HCT116 (cell line): ENCODE results near the gene PDE4D. TPM values are rescaled to one million over a fixed set of nuclear protein-coding genes. Genes with fewer than 3 reads are reported as not detected.

Source experiments
- ATAC-seq: fragments of 200-7000 bp; cut with Tn5 transposase; 2 replicates; pipeline ENCODE4 v1.9.1; 2020; ENCODE audit warnings: mild to moderate bottlenecking, moderate library complexity
- BruUV-seq: library from RNA; stranded (reverse); fragments of 400-500 nt; replicated peaks from 2 replicates; lab custom pipeline; 2021; lab: Mats Ljungman, UMichigan
- CTCF ChIA-PET: fragments of 300-600 bp; sonication (Branson Sonifier 250); formaldehyde crosslinking; loops from one replicate; lab custom pipeline; 2021; ENCODE audit warnings: antibody characterized with exemption; lab: Charles Lee
- POLR2A ChIA-PET: fragments of 300-600, 350-600 bp; sonication (Branson Sonifier 250); formaldehyde crosslinking; loops from one replicate; lab custom pipeline; 2021; ENCODE audit warnings: antibody characterized with exemption; lab: Charles Lee
- RAD21 ChIA-PET, 2 experiments: fragments of 300-600 bp; sonication (Branson Sonifier 250); formaldehyde crosslinking; loops; one replicate each; lab custom pipeline; 2023; ENCODE audit warnings: low total read pairs in 2 of 2; ENCODE audit not compliant: uncharacterized antibody in 2 of 2, unreplicated experiment in 2 of 2, low non-redundant PET in 1 of 2; lab: Charles Lee
- DNase-seq: peaks from one replicate; pipeline ENCODE4 v3.0.0-alpha.2; 2010; ENCODE audit warnings: low read depth, low spot score
- H2AFZ ChIP-seq: fragments of 200-600 bp; shearing (Covaris generic), sonication (generic); 2 replicates; pipeline ENCODE4 v1.6.1; 2017; ENCODE audit warnings: low read depth, mixed run types, mixed read lengths, antibody characterized with exemption, low read length; ENCODE audit not compliant: poor library complexity, severe bottlenecking
- H3K27ac ChIP-seq: 2 replicates; pipeline ENCODE4 v1.5.1; 2012; ENCODE audit warnings: low read depth, low read length
- H3K27me3 ChIP-seq: fragments of 200-600 bp; sonication (generic); 2 replicates; pipeline ENCODE4 v1.6.1; 2016; ENCODE audit warnings: mixed run types, low read length, mixed read lengths; ENCODE audit not compliant: insufficient read depth
- H3K36me3 ChIP-seq, 2 experiments: fragments of 200-500 bp in 1 of 2; fragments of 200-600 bp in 1 of 2; sonication (Bioruptor generic) in 1 of 2; sonication (generic) in 1 of 2; 2 replicates each; pipeline versions ENCODE4 v1.5.1 to v1.6.1; 2014 to 2016; ENCODE audit warnings: low read length in 2 of 2, inconsistent platforms in 1 of 2, mixed read lengths in 1 of 2, mixed run types in 1 of 2; ENCODE audit not compliant: insufficient read depth in 2 of 2, control insufficient read depth in 1 of 2
- H3K4me1 ChIP-seq, 2 experiments: fragments of 200-600 bp in 1 of 2; sonication (generic) in 1 of 2; 2 replicates each; pipeline versions ENCODE4 v1.5.1 to v1.6.1; 2012 to 2017; ENCODE audit warnings: low read length in 2 of 2, inconsistent platforms in 1 of 2, mild to moderate bottlenecking in 1 of 2, mixed read lengths in 1 of 2, mixed run types in 1 of 2, moderate library complexity in 1 of 2; ENCODE audit not compliant: insufficient read depth in 2 of 2, control insufficient read depth in 1 of 2
- H3K4me2 ChIP-seq: fragments of 200-600 bp; sonication (generic); 2 replicates; pipeline ENCODE4 v1.6.1; 2017; ENCODE audit warnings: mixed run types, low read length, mixed read lengths
- H3K4me3 ChIP-seq, 2 experiments: fragments of 200-600 bp in 1 of 2; sonication (generic) in 1 of 2; replicated peaks in 1 of 2; 2 replicates each; pipeline ENCODE4 v1.5.1; 2011 to 2016; ENCODE audit warnings: low read length in 2 of 2, control low read depth in 1 of 2, low read depth in 1 of 2, mild to moderate bottlenecking in 1 of 2, mixed read lengths in 1 of 2, mixed run types in 1 of 2
- H3K79me2 ChIP-seq: fragments of 200-600 bp; sonication (generic); 2 replicates; pipeline ENCODE4 v1.6.1; 2017; ENCODE audit warnings: mild to moderate bottlenecking, mixed run types, low read length, moderate library complexity, mixed read lengths; ENCODE audit not compliant: insufficient read depth
- H3K9ac ChIP-seq: fragments of 200-600 bp; sonication (generic); 2 replicates; pipeline ENCODE4 v1.6.1; 2016; ENCODE audit warnings: low read length, mixed read lengths
- H3K9me2 ChIP-seq: fragments of 200-600 bp; sonication (generic), shearing (Covaris generic); 2 replicates; pipeline ENCODE4 v1.6.1; 2017; ENCODE audit warnings: mixed run types, mild to moderate bottlenecking, moderate library complexity; ENCODE audit not compliant: insufficient read depth
- H3K9me3 ChIP-seq, 2 experiments: fragments of 200-500 bp in 1 of 2; fragments of 200-600 bp in 1 of 2; sonication (Bioruptor generic) in 1 of 2; sonication (generic) in 1 of 2; 2 replicates each; pipeline ENCODE4 v1.6.1; 2014 to 2017; ENCODE audit warnings: low read length in 2 of 2, mixed read lengths in 2 of 2, inconsistent platforms in 1 of 2, low read depth in 1 of 2, mild to moderate bottlenecking in 1 of 2, mixed run types in 1 of 2, moderate library complexity in 1 of 2; ENCODE audit not compliant: control insufficient read depth in 1 of 2, insufficient read depth in 1 of 2
- H4K20me1 ChIP-seq: fragments of 200-600 bp; sonication (generic), shearing (Covaris generic); 2 replicates; pipeline ENCODE4 v1.6.1; 2017; ENCODE audit warnings: mixed run types, mild to moderate bottlenecking, moderate library complexity; ENCODE audit not compliant: insufficient read depth
- CBX3 ChIP-seq: IDR thresholded peaks from 2 replicates; pipeline ENCODE4 v1.6.1; 2012; ENCODE audit warnings: low read depth
- CEBPB ChIP-seq: IDR thresholded peaks from 2 replicates; pipeline ENCODE4 v1.6.1; 2012; ENCODE audit warnings: low read depth
- EGR1 ChIP-seq: IDR thresholded peaks from 2 replicates; pipeline ENCODE4 v1.6.1; 2012; ENCODE audit warnings: low read depth
- ELF1 ChIP-seq: IDR thresholded peaks from 2 replicates; pipeline ENCODE4 v1.6.1; 2012; ENCODE audit warnings: low read depth, borderline replicate concordance
- EZH2 ChIP-seq: fragments of 200-600 bp; sonication (generic); IDR thresholded peaks from 2 replicates; pipeline ENCODE4 v1.6.1; 2017; ENCODE audit warnings: antibody characterized with exemption, mixed run types
- FOSL1 ChIP-seq: IDR thresholded peaks from 2 replicates; pipeline ENCODE4 v1.6.1; 2012; ENCODE audit warnings: low read depth
- JUND ChIP-seq: IDR thresholded peaks from 2 replicates; pipeline ENCODE4 v1.6.1; 2012
- POLR2A ChIP-seq: IDR thresholded peaks from 2 replicates; pipeline ENCODE4 v1.7.0; 2011; ENCODE audit warnings: borderline replicate concordance; ENCODE audit not compliant: insufficient read depth, insufficient read length; ENCODE audit errors: extremely low read depth
- POLR2AphosphoS5 ChIP-seq: IDR thresholded peaks from 2 replicates; pipeline ENCODE4 v1.6.1; 2011; ENCODE audit warnings: mild to moderate bottlenecking, low read depth, low read length, moderate library complexity
- RAD21 ChIP-seq: IDR thresholded peaks from 2 replicates; pipeline ENCODE4 v1.6.1; 2012; ENCODE audit warnings: low read depth, mild to moderate bottlenecking
- SIN3A ChIP-seq: IDR thresholded peaks from 2 replicates; pipeline ENCODE4 v1.6.1; 2012; ENCODE audit warnings: low read depth
- SRF ChIP-seq: IDR thresholded peaks from 2 replicates; pipeline ENCODE4 v1.6.1; 2012; ENCODE audit warnings: low read depth
- TCF7L2 ChIP-seq: IDR thresholded peaks from 2 replicates; pipeline ENCODE4 v1.7.0; 2011; ENCODE audit warnings: borderline replicate concordance, inconsistent platforms; ENCODE audit not compliant: insufficient read depth, insufficient read length; ENCODE audit errors: extremely low read depth
- YY1 ChIP-seq: IDR thresholded peaks from 2 replicates; pipeline ENCODE4 v1.6.1; 2011; ENCODE audit warnings: low read length, low read depth, moderate library complexity, mild to moderate bottlenecking; ENCODE audit not compliant: insufficient replicate concordance; ENCODE audit errors: extremely low read depth
- ZFX ChIP-seq: fragments of 450-650 bp; IDR thresholded peaks from 2 replicates; pipeline ENCODE4 v1.6.1; 2017
- ZNF274 ChIP-seq: fragments of 200-500 bp; sonication (Bioruptor generic); IDR thresholded peaks from 2 replicates; pipeline ENCODE4 v1.6.1; 2014; ENCODE audit warnings: mild to moderate bottlenecking, low read depth, low read length, inconsistent platforms
- intact Hi-C: fragments of 100-400 bp; cut with micrococcal nuclease; formaldehyde crosslinking; loops from 2 replicates; pipeline ENCODE4 v1.10.0; 2022
- total RNA-seq: library from RNA; stranded (reverse); gene quantifications from one replicate; pipeline ENCODE4 v1.2.1, GENCODE V29; 2021; ENCODE audit not compliant: unreplicated experiment

PDE4D gene
- total RNA-seq, 1 experiment from 2014 or later: 1.1 TPM

DNA sequence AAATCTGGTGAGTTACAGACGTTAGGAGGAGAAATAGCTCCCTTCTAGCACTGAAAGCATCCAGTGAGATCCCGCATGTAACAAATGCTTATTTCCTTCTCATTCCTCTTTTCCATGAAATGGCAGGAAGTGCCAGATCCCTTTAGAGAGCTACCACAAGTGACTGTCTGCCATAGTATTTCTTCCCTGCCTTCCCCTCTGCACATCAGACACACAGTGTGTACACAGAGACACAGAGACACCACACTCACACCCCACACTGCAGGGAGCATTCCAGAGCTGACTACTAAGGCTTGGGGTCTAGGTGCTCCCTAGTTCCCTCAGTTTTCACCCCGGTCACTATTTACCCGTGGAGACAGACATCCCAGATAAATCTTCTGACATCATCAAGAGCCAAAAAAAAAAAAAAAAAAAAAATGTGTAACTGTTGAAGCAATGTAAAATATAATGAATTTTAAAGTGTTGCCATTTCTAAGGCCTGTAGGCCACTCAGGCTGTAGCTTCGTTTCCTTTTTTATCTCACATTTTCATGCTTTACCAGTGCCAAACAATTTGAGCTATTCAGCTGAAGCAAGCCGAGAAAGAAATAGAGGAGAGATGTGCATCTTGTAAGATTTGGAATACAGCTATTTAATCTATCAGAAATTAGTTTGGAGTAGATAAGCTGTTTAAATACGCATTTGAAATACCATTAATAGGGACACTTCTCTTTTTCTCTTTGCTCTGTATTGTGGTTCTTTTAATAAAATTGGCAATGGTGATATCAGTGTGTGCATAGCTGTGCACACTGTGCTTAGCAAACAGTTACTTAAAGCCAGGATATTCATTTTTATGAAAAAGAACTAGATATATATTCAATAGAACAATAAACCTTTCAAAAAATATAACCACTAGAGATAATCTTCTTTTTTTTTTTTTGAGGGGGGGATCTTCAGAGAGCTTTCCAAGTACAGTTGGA is 405.5 kb downstream of the PDE4D start:
- ATAC-seq (no peak), DNase-seq (no peak)
- Histone ChIP-seq H3K36me3 (no peaks in the 10 kb centered on the region), H3K9ac (no peak overlapping the region), H3K9me3 (no peaks in the 10 kb centered on the region), H3K4me2 (no peak overlapping the region), H3K27ac (no peak overlapping the region), H3K4me3 (no peak overlapping the region), H3K4me1 (no peaks in the 10 kb centered on the region), H3K79me2 (no peaks in the 10 kb centered on the region), H3K27me3 (peaks cover 14% of the 10 kb centered on the region), H4K20me1 (no peaks in the 10 kb centered on the region), H2AFZ (no peak overlapping the region), H3K9me2 (no peaks in the 10 kb centered on the region)
- no TSS peak for BruUV-seq
- RAD21 ChIA-PET: no interaction called here
- CTCF ChIA-PET: interaction anchor here (1.0 to 1.2 kb wide), 3 partner anchors 9 to 312 kb away, joined by 3 to 4 read pairs (median 3); no protein-coding TSS in a partner anchor
- intact Hi-C loops: no loop called here
- TF ChIP-seq ZFX: no peak
- TF ChIP-seq YY1: no peak
- no peak for TF ChIP-seq TCF7L2
- TF ChIP-seq CBX3: no peak
- TF ChIP-seq POLR2A: no peak
- no peak for TF ChIP-seq CEBPB
- POLR2A ChIA-PET: no interaction called here

DNA sequence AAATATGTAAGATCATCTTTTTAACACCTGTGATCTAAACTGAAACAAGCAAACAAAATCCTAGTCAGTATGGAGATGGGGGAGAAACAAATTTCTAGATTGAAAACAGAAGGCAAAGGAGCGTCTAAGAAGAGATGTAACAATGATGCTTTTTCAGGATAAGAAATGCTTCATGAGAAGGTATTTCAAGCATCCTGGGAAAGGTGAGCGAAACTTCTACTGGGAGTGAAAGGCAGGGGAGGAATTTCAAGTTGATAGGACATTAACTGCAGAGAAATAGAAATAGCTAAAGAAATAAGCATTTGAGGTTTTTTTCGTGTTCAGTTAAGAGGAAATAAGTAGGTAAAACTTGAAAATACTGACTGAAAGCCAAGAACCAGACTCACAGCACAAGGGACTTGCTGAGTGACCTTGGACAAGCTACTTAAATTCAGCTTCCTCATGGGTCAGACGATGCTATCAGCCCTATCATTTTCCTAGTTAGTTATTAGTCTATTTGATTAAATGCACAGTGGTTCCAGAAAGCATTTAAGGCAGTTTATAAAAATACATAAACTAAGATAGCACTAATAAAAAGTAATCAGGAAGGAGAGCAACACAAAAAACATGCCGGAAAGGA is 406.3 kb downstream of the PDE4D start:
- H3K9me3 ChIP-seq: no peaks in the 10 kb centered on the region
- no peaks in the 10 kb centered on the region for H3K9me2 ChIP-seq
- no peak for DNase-seq
- H3K9ac ChIP-seq: no peak overlapping the region
- no peaks in the 10 kb centered on the region for H3K79me2 ChIP-seq
- intact Hi-C loops: no loop called here
- POLR2A ChIA-PET: no interaction called here
- ATAC-seq: no peak
- H3K27ac ChIP-seq: no peak overlapping the region
- no peak overlapping the region for H2AFZ ChIP-seq
- H3K4me1 ChIP-seq: no peaks in the 10 kb centered on the region
- H3K36me3 ChIP-seq: no peaks in the 10 kb centered on the region
- H3K4me2 ChIP-seq: no peak overlapping the region
- no peak overlapping the region for H3K4me3 ChIP-seq
- H4K20me1 ChIP-seq: no peaks in the 10 kb centered on the region
- RAD21 ChIA-PET: no interaction called here
- BruUV-seq: no TSS peak
- peaks cover 14% of the 10 kb centered on the region for H3K27me3 ChIP-seq
- CTCF ChIA-PET: interaction anchor here (1.2 kb wide), 1 partner anchor 313 kb away, joined by 3 read pairs; no protein-coding TSS in a partner anchor
- TF ChIP-seq POLR2A: no peak
- TF ChIP-seq EGR1: no peak
- no peak for TF ChIP-seq JUND
- no peak for TF ChIP-seq POLR2AphosphoS5
- no peak for TF ChIP-seq FOSL1
- TF ChIP-seq YY1: no peak
- TF ChIP-seq EZH2: no peak
- TF ChIP-seq ZNF274: no peak
- no peak for TF ChIP-seq SRF
- TF ChIP-seq ZFX: no peak
- no peak for TF ChIP-seq SIN3A
- TF ChIP-seq RAD21: no peak
- TF ChIP-seq CBX3: no peak
- TF ChIP-seq ELF1: no peak
- TF ChIP-seq CEBPB: no peak
